HG03066 (cell line): ENCODE measurements around the gene BRD3.
"Not testable (repeated sequence)": the region's sequence is repeated elsewhere in the genome, so short reads cannot be mapped to it uniquely, and the experiment has no call there.

ENCODE experiments used
- ATAC-seq: cut with Tn5 transposase; IDR thresholded peaks from one replicate; pipeline ENCODE4 v1.9.1; 2021; ENCODE audit warnings: low read depth; ENCODE audit not compliant: unreplicated experiment

BRD3 gene

GRCh38 chr9:133995012-133995896, 72.6 kb downstream of the BRD3 start:
- no peak for ATAC-seq

- ATAC-seq: no peak
These were observed 73.3 kb downstream of the BRD3 start for GRCh38 chr9:133994353-133995011.

GRCh38 chr9:133993635-133994253, 74.1 kb downstream of the BRD3 start:
- ATAC-seq: no peak

- peak; percentile 45 for ATAC-seq
These were observed 74.8 kb downstream of the BRD3 start for GRCh38 chr9:133992780-133993634.

- peak; percentile 44 for ATAC-seq
These were observed 75.7 kb downstream of the BRD3 start, which contains the start of gene VAV2 for GRCh38 chr9:133991964-133992779. Gene VAV2, minus strand, starts transcription at chr9:133992324. Its CDS starts 46 bp downstream, at chr9:133992278.

GRCh38 chr9:133991214-133991921, 76.5 kb downstream of the BRD3 start:
- ATAC-seq: peak; percentile 3

GRCh38 chr9:133990366-133991213, 77.2 kb downstream of the BRD3 start:
- ATAC-seq: no peak

GRCh38 chr9:133989625-133990365, 78.0 kb downstream of the BRD3 start:
- ATAC-seq: no peak

GRCh38 chr9:133988771-133989170, 79.1 kb downstream of the BRD3 start:
- not testable (repeated sequence) for ATAC-seq

- no peak for ATAC-seq
These were observed 79.7 kb downstream of the BRD3 start for GRCh38 chr9:133987946-133988665.

- no peak for ATAC-seq
These were observed 80.4 kb downstream of the BRD3 start for GRCh38 chr9:133987446-133987788.

- no peak for ATAC-seq
These were observed 80.9 kb downstream of the BRD3 start for GRCh38 chr9:133986774-133987445.

- ATAC-seq: no peak
These were observed 81.8 kb downstream of the BRD3 start for GRCh38 chr9:133986061-133986460.

- ATAC-seq: no peak
These were observed 84.7 kb downstream of the BRD3 start for GRCh38 chr9:133982971-133983720.

- no peak for ATAC-seq
These were observed 85.7 kb downstream of the BRD3 start for GRCh38 chr9:133981958-133982681.
